Astrocyte (in vitro differentiated cells and primary cell): ENCODE data around the gene PCNX1. TPM values are rescaled to one million over a fixed set of nuclear protein-coding genes. Genes with fewer than 3 reads are reported as not detected.

Source experiments
- DNase-seq: peaks from one replicate; pipeline ENCODE4 v3.0.0-alpha.2; 2010; ENCODE audit warnings: low read depth
- FAIRE-seq: peaks from 2 replicates; lab custom pipeline; 2011; peaks lifted over from hg19 to GRCh38; lab: Jason Lieb, UNC
- H2AFZ ChIP-seq: 2 replicates; pipeline ENCODE4 v1.6.0; 2012; ENCODE audit warnings: low read depth, low read length, inconsistent platforms
- H3K27ac ChIP-seq: 2 replicates; pipeline ENCODE4 v1.5.1; 2011; ENCODE audit warnings: low read depth, low read length, inconsistent platforms
- H3K27me3 ChIP-seq: 2 replicates; pipeline ENCODE4 v1.6.0; 2011; ENCODE audit warnings: low read length, inconsistent platforms; ENCODE audit not compliant: insufficient read depth
- H3K36me3 ChIP-seq: 2 replicates; pipeline ENCODE4 v1.5.1; 2011; ENCODE audit warnings: low read length, inconsistent platforms; ENCODE audit not compliant: insufficient read depth
- H3K4me1 ChIP-seq: 2 replicates; pipeline ENCODE4 v1.5.1; 2011; ENCODE audit warnings: low read length, inconsistent platforms; ENCODE audit not compliant: insufficient read depth
- H3K4me2 ChIP-seq: 2 replicates; pipeline ENCODE4 v1.6.0; 2012; ENCODE audit warnings: low read length, inconsistent platforms
- H3K4me3 ChIP-seq: 2 replicates; pipeline ENCODE4 v1.5.1; 2011; ENCODE audit warnings: low read depth, mild to moderate bottlenecking, low read length, inconsistent platforms; ENCODE audit not compliant: insufficient read depth
- H3K79me2 ChIP-seq: 2 replicates; pipeline ENCODE4 v1.6.0; 2012; ENCODE audit warnings: mild to moderate bottlenecking, low read length, inconsistent platforms; ENCODE audit not compliant: insufficient read depth
- H3K9ac ChIP-seq: 2 replicates; pipeline ENCODE4 v1.6.0; 2012; ENCODE audit warnings: mild to moderate bottlenecking, low read length, inconsistent platforms
- H3K9me3 ChIP-seq: 2 replicates; pipeline ENCODE4 v1.5.1; 2012; ENCODE audit warnings: low read depth, mild to moderate bottlenecking, low read length, inconsistent platforms; ENCODE audit not compliant: insufficient read depth
- H4K20me1 ChIP-seq: 2 replicates; pipeline ENCODE4 v1.6.0; 2012; ENCODE audit warnings: low read length, inconsistent platforms; ENCODE audit not compliant: insufficient read depth
- H3K27ac Mint-ChIP-seq: one replicate; pipeline ENCODE4 v1.8.0; 2021; ENCODE audit warnings: mild to moderate bottlenecking, mixed read lengths; ENCODE audit not compliant: unreplicated experiment
- H3K27me3 Mint-ChIP-seq: one replicate; pipeline ENCODE4 v1.8.0; 2021; ENCODE audit warnings: low read depth, mixed read lengths; ENCODE audit not compliant: unreplicated experiment
- H3K36me3 Mint-ChIP-seq: one replicate; pipeline ENCODE4 v1.8.0; 2021; ENCODE audit warnings: low read depth, mixed read lengths; ENCODE audit not compliant: unreplicated experiment
- H3K4me1 Mint-ChIP-seq: one replicate; pipeline ENCODE4 v1.8.0; 2021; ENCODE audit warnings: low read depth, mixed read lengths; ENCODE audit not compliant: unreplicated experiment
- H3K4me3 Mint-ChIP-seq: one replicate; pipeline ENCODE4 v1.8.0; 2021; ENCODE audit warnings: mild to moderate bottlenecking, moderate library complexity, mixed read lengths; ENCODE audit not compliant: unreplicated experiment
- H3K9me3 Mint-ChIP-seq: one replicate; pipeline ENCODE4 v1.8.0; 2021; ENCODE audit warnings: mild to moderate bottlenecking, mixed read lengths; ENCODE audit not compliant: unreplicated experiment
- CTCF ChIP-seq: IDR thresholded peaks from 2 replicates; pipeline ENCODE4 v1.5.1; 2011; ENCODE audit warnings: low read depth, mild to moderate bottlenecking, inconsistent platforms, low read length, moderate library complexity; ENCODE audit not compliant: insufficient read depth
- EZH2 ChIP-seq: IDR thresholded peaks from 2 replicates; pipeline ENCODE4 v1.6.1; 2012; ENCODE audit warnings: mild to moderate bottlenecking, low read length, inconsistent platforms; ENCODE audit not compliant: insufficient read depth
- total RNA-seq: library from RNA; stranded (reverse); gene quantifications from 2 replicates; pipeline ENCODE4 v1.2.1, GENCODE V29; 2021

Gene PCNX1
- total RNA-seq, 1 donor from 2014 or later = 91.3 TPM

GRCh38 chr14:71115821-71116567 lies 208.7 kb downstream of the PCNX1 start:
- Histone ChIP-seq H3K4me2 (no peak overlapping the region), H3K79me2 (no peaks in the 10 kb centered on the region), H3K9me3 (no peaks in the 10 kb centered on the region), H2AFZ (no peak overlapping the region), H3K27me3 (no peaks in the 10 kb centered on the region), H4K20me1 (no peaks in the 10 kb centered on the region), H3K36me3 (peaks cover 7% of the 10 kb centered on the region), H3K9ac (no peak overlapping the region), H3K4me3 (no peak overlapping the region), H3K4me1 (peaks cover 22% of the 10 kb centered on the region), H3K27ac (no peak overlapping the region)
- no peak for TF ChIP-seq CTCF
- FAIRE-seq = no peak
- Mint-ChIP-seq H3K27me3 (no peaks in the 10 kb centered on the region), H3K9me3 (no peaks in the 10 kb centered on the region), H3K27ac (no peak overlapping the region), H3K36me3 (peaks cover 13% of the 10 kb centered on the region), H3K4me1 (peaks cover 25% of the 10 kb centered on the region), H3K4me3 (no peak overlapping the region)
- no peak for DNase-seq

GRCh38 chr14:71116568-71117122 lies 209.4 kb downstream of the PCNX1 start:
- peaks cover 7% of the 10 kb centered on the region for H3K36me3 ChIP-seq
- TF ChIP-seq EZH2 (no peak), CTCF (no peak)
- Mint-ChIP-seq H3K9me3 (no peaks in the 10 kb centered on the region), H3K27me3 (no peaks in the 10 kb centered on the region), H3K4me1 (peaks cover 25% of the 10 kb centered on the region), H3K27ac (peak overlapping the region; percentile 28), H3K36me3 (peaks cover 18% of the 10 kb centered on the region), H3K4me3 (no peak overlapping the region)
- H2AFZ ChIP-seq = no peak overlapping the region
- H3K9ac ChIP-seq = no peak overlapping the region
- H3K27ac ChIP-seq = no peak overlapping the region
- no peak overlapping the region for H3K4me3 ChIP-seq
- FAIRE-seq (no peak), DNase-seq (no peak)
- H3K9me3 ChIP-seq = no peaks in the 10 kb centered on the region
- H3K79me2 ChIP-seq = no peaks in the 10 kb centered on the region
- H4K20me1 ChIP-seq = no peaks in the 10 kb centered on the region
- peaks cover 22% of the 10 kb centered on the region for H3K4me1 ChIP-seq
- H3K27me3 ChIP-seq = no peaks in the 10 kb centered on the region
- no peak overlapping the region for H3K4me2 ChIP-seq
